IMR-90 (cell line): ENCODE measurements around the gene DNMT3A. TPM values are rescaled to one million over a fixed set of nuclear protein-coding genes. Genes with fewer than 3 reads are reported as not detected.

Experiments
- ATAC-seq: fragments of 200-7000 bp; cut with Tn5 transposase; 2 replicates; pipeline ENCODE4 v1.9.1; 2020; ENCODE audit warnings: low read depth, mild to moderate bottlenecking, moderate library complexity
- BruUV-seq: library from RNA; stranded (reverse); fragments of 400-500 nt; replicated peaks from 2 replicates; lab custom pipeline; 2021; lab: Mats Ljungman, UMichigan
- CTCF ChIA-PET: fragments of 300-600 bp; formaldehyde crosslinking; extraction: SDS; loops from one replicate; lab custom pipeline; 2021; ENCODE audit warnings: antibody characterized with exemption; lab: Yijun Ruan, JAX
- POLR2A ChIA-PET: fragments of 300-600 bp; sonication (Branson Sonifier 250); formaldehyde crosslinking; loops from one replicate; lab custom pipeline; 2022; ENCODE audit warnings: antibody characterized with exemption; ENCODE audit not compliant: unreplicated experiment; lab: Charles Lee
- DNase-seq: peaks from one replicate; pipeline ENCODE4 v3.0.0; 2013
- H2AFZ ChIP-seq: replicated peaks from 2 replicates; pipeline ENCODE3; 2013; ENCODE audit warnings: low read length, mild to moderate bottlenecking; ENCODE audit not compliant: poor library complexity
- H2AK5ac ChIP-seq: 2 replicates; pipeline ENCODE4 v1.6.1; 2013; ENCODE audit warnings: low read depth, low read length, inconsistent platforms
- H2AK9ac ChIP-seq: replicated peaks from 2 replicates; pipeline ENCODE3; 2013; ENCODE audit warnings: mild to moderate bottlenecking, low read depth, low read length, moderate library complexity; ENCODE audit not compliant: poor library complexity
- H2BK120ac ChIP-seq: 2 replicates; pipeline ENCODE4 v1.6.1; 2013; ENCODE audit warnings: low read depth, low read length, inconsistent platforms
- H2BK15ac ChIP-seq: 3 replicates; pipeline ENCODE4 v1.6.1; 2013; ENCODE audit warnings: low read depth, low read length, inconsistent platforms
- H2BK20ac ChIP-seq: 2 replicates; pipeline ENCODE4 v1.6.1; 2013; ENCODE audit warnings: low read depth, mild to moderate bottlenecking, inconsistent platforms, low read length, moderate library complexity
- H2BK5ac ChIP-seq: 2 replicates; pipeline ENCODE4 v1.6.1; 2013; ENCODE audit warnings: mild to moderate bottlenecking, low read depth, low read length, inconsistent platforms; ENCODE audit not compliant: poor library complexity, severe bottlenecking
- H3K14ac ChIP-seq: replicated peaks from 2 replicates; pipeline ENCODE4 v1.6.1; 2013; ENCODE audit warnings: low read depth, low read length, inconsistent platforms
- H3K18ac ChIP-seq: 2 replicates; pipeline ENCODE4 v1.6.1; 2013; ENCODE audit warnings: low read depth, low read length, control low read depth
- H3K23ac ChIP-seq: 2 replicates; pipeline ENCODE4 v1.6.1; 2013; ENCODE audit warnings: low read depth, low read length, inconsistent platforms
- H3K27ac ChIP-seq: 2 replicates; pipeline ENCODE4 v1.5.1; 2013; ENCODE audit warnings: mild to moderate bottlenecking, control low read depth, low read length; ENCODE audit not compliant: insufficient read depth
- H3K27me3 ChIP-seq: 2 replicates; pipeline ENCODE4 v1.6.1; 2013; ENCODE audit warnings: low read length; ENCODE audit not compliant: control insufficient read depth, insufficient read depth
- H3K36me3 ChIP-seq: 2 replicates; pipeline ENCODE4 v1.6.1; 2013; ENCODE audit warnings: low read length, mixed read lengths; ENCODE audit not compliant: control insufficient read depth, insufficient read depth
- H3K4ac ChIP-seq: 2 replicates; pipeline ENCODE4 v1.6.1; 2013; ENCODE audit warnings: low read depth, low read length, inconsistent platforms
- H3K4me1 ChIP-seq: 2 replicates; pipeline ENCODE4 v1.6.1; 2013; ENCODE audit warnings: low read length, mixed read lengths; ENCODE audit not compliant: control insufficient read depth, insufficient read depth
- H3K4me2 ChIP-seq: 2 replicates; pipeline ENCODE4 v1.6.1; 2013; ENCODE audit warnings: low read depth, mild to moderate bottlenecking, control low read depth, low read length, moderate library complexity
- H3K4me3 ChIP-seq: 2 replicates; pipeline ENCODE4 v1.5.1; 2013; ENCODE audit warnings: low read depth, mild to moderate bottlenecking, control low read depth, low read length, moderate library complexity; ENCODE audit not compliant: insufficient read depth
- H3K56ac ChIP-seq: 2 replicates; pipeline ENCODE4 v1.6.1; 2013; ENCODE audit warnings: low read length, inconsistent platforms; ENCODE audit not compliant: insufficient read depth; ENCODE audit errors: extremely low read depth
- H3K79me1 ChIP-seq, 2 experiments: 2 replicates each; pipeline ENCODE4 v1.6.1; 2013; ENCODE audit warnings: low read length in 2 of 2, inconsistent platforms in 1 of 2, low read depth in 1 of 2
- H3K9ac ChIP-seq: 2 replicates; pipeline ENCODE4 v1.6.1; 2013; ENCODE audit warnings: low read depth, low read length, control low read depth
- H3K9me1 ChIP-seq: 2 replicates; pipeline ENCODE4 v1.6.1; 2013; ENCODE audit warnings: low read length, inconsistent platforms; ENCODE audit not compliant: insufficient read depth
- H3K9me3 ChIP-seq: 2 replicates; pipeline ENCODE4 v1.6.1; 2013; ENCODE audit warnings: low read length; ENCODE audit not compliant: control insufficient read depth, insufficient read depth
- H4K20me1 ChIP-seq: 2 replicates; pipeline ENCODE4 v1.6.1; 2013; ENCODE audit warnings: low read length, inconsistent platforms; ENCODE audit not compliant: insufficient read depth
- H4K5ac ChIP-seq: 2 replicates; pipeline ENCODE4 v1.6.1; 2013; ENCODE audit warnings: mild to moderate bottlenecking, low read depth, low read length, control low read depth
- H4K8ac ChIP-seq, 2 experiments: 2 replicates each; pipeline ENCODE4 v1.6.1; 2013; ENCODE audit warnings: low read depth in 2 of 2, low read length in 2 of 2, control low read depth in 1 of 2, inconsistent platforms in 1 of 2
- H4K91ac ChIP-seq: 2 replicates; pipeline ENCODE4 v1.6.1; 2013; ENCODE audit warnings: low read depth, low read length, inconsistent platforms; ENCODE audit not compliant: insufficient read depth
- BHLHE40 ChIP-seq: fragments of 150-350 bp; IDR thresholded peaks from 2 replicates; pipeline ENCODE4 v1.6.1; 2016; ENCODE audit warnings: mild to moderate bottlenecking, low read depth, low read length
- CEBPB ChIP-seq: IDR thresholded peaks from 2 replicates; pipeline ENCODE4 v1.6.1; 2012; ENCODE audit warnings: low read depth, low read length, improper control_type of control experiment
- CTCF ChIP-seq: conservative IDR thresholded peaks from 2 replicates; pipeline ENCODE4 v1.5.1; 2012; ENCODE audit warnings: mild to moderate bottlenecking, low read depth, low read length, improper control_type of control experiment
- ELK1 ChIP-seq: fragments of 150-350 bp; IDR thresholded peaks from 2 replicates; pipeline ENCODE4 v1.6.1; 2016; ENCODE audit warnings: low read depth, mild to moderate bottlenecking, low read length, moderate library complexity, borderline replicate concordance
- FOS ChIP-seq: fragments of 150-350 bp; IDR thresholded peaks from 2 replicates; pipeline ENCODE4 v1.6.1; 2016; ENCODE audit warnings: low read depth, low read length
- MAFK ChIP-seq: IDR thresholded peaks from 2 replicates; pipeline ENCODE4 v1.6.1; 2012; ENCODE audit warnings: low read depth, low read length, improper control_type of control experiment
- MAZ ChIP-seq: IDR thresholded peaks from 2 replicates; pipeline ENCODE4 v1.6.1; 2012; ENCODE audit warnings: low read depth, mild to moderate bottlenecking, low read length, improper control_type of control experiment, moderate library complexity, borderline replicate concordance
- MXI1 ChIP-seq: IDR thresholded peaks from 2 replicates; pipeline ENCODE4 v1.6.1; 2012; ENCODE audit warnings: low read depth, mild to moderate bottlenecking, low read length, moderate library complexity, borderline replicate concordance
- NFE2L2 ChIP-seq: fragments of 150-350 bp; IDR thresholded peaks from 2 replicates; pipeline ENCODE4 v1.6.1; 2016; ENCODE audit warnings: low read depth, mild to moderate bottlenecking, low read length
- RAD21 ChIP-seq: IDR thresholded peaks from 2 replicates; pipeline ENCODE4 v1.6.1; 2012; ENCODE audit warnings: low read length, improper control_type of control experiment
- RCOR1 ChIP-seq: IDR thresholded peaks from 2 replicates; pipeline ENCODE4 v1.6.1; 2012; ENCODE audit warnings: mild to moderate bottlenecking, low read length, improper control_type of control experiment; ENCODE audit not compliant: insufficient replicate concordance
- USF2 ChIP-seq: fragments of 150-350 bp; IDR thresholded peaks from 2 replicates; pipeline ENCODE4 v1.6.1; 2017; ENCODE audit warnings: mild to moderate bottlenecking, antibody characterized with exemption, low read length, low read depth
- WGBS, 2 experiments: methylation state at CpG; one replicate each; pipeline versions ENCODE4 v1.1.5 to v1.1.7; 2013; ENCODE audit warnings: missing lambda C conversion rate in 2 of 2; ENCODE audit not compliant: insufficient read length in 1 of 2; ENCODE audit errors: extremely low coverage in 2 of 2; 5-methylcytosine and 5-hydroxymethylcytosine counted together
- dilution Hi-C: fragments of 300-500 bp; cut with HindIII; formaldehyde crosslinking; loops from one replicate; pipeline ENCODE4 v1.14.3; 2018; ENCODE audit warnings: low sequenced_read_pairs; ENCODE audit not compliant: unreplicated experiment
- in situ Hi-C: fragments of 300-500 bp; cut with MboI; formaldehyde crosslinking; loops from 3 replicates; pipeline ENCODE4 v1.14.3; 2019; ENCODE audit warnings: low sequenced_read_pairs, inconsistent platforms, mixed read lengths
- intact Hi-C: fragments of 100-400 bp; cut with micrococcal nuclease; formaldehyde crosslinking; loops from 2 replicates; pipeline ENCODE4 v1.10.0; 2022
- polyA plus RNA-seq, 3 experiments: library from polyadenylated mRNA; depleted of rRNA; stranded (reverse); fragments of >200 nt; gene quantifications; 2 replicates each; pipeline ENCODE4 v1.2.3, GENCODE V29; 2012; ENCODE audit warnings: low replicate concordance in 1 of 3
- total RNA-seq: library from RNA; depleted of rRNA; stranded (reverse); fragments of >200 nt; gene quantifications from 2 replicates; pipeline ENCODE4 v1.2.3, GENCODE V29; 2012

DNMT3A gene
- total and polyA plus RNA-seq, 2 of the 4 experiments (the other 2 are of a cell fraction): 4.4 to 9.7 TPM

- CTCF ChIA-PET: no interaction called here
- Histone ChIP-seq H2AK5ac (no peak overlapping the region), H4K20me1 (no peaks in the 10 kb centered on the region), H3K18ac (no peak overlapping the region), H4K5ac (no peak overlapping the region), H4K91ac (no peak overlapping the region), H3K79me1 (no peaks in the 10 kb centered on the region), H3K9ac (no peak overlapping the region), H2BK5ac (no peak overlapping the region), H3K27me3 (peaks cover 16% of the 10 kb centered on the region), H2BK120ac (no peak overlapping the region), H3K36me3 (no peaks in the 10 kb centered on the region), H3K4me2 (no peak overlapping the region), H3K9me3 (no peaks in the 10 kb centered on the region), H3K27ac (no peak overlapping the region), H2AK9ac (no peak overlapping the region), H3K4ac (no peak overlapping the region), H2BK20ac (no peak overlapping the region), H4K8ac (no peak overlapping the region), H3K56ac (no peak overlapping the region), H2BK15ac (no peak overlapping the region), H3K4me3 (no peak overlapping the region), H3K4me1 (peaks cover 2% of the 10 kb centered on the region; the same call in 1 of the 2 replicates), H2AFZ (no peak overlapping the region), H3K9me1 (no peaks in the 10 kb centered on the region), H3K23ac (no peak overlapping the region), H3K14ac (no peak overlapping the region)
- intact Hi-C loops (no loop called here), in situ Hi-C loops (no loop called here), dilution Hi-C loops (no loop called here)
- DNase-seq: no peak
- no peak for TF ChIP-seq FOS
- no peak for TF ChIP-seq NFE2L2
- TF ChIP-seq MXI1: no peak
- TF ChIP-seq ELK1: no peak
- no peak for TF ChIP-seq BHLHE40
- TF ChIP-seq RAD21: no peak
- no peak for TF ChIP-seq MAFK
- no peak for TF ChIP-seq CTCF
- TF ChIP-seq RCOR1: no peak
- no peak for TF ChIP-seq MAZ
- TF ChIP-seq CEBPB: no peak
- no peak for TF ChIP-seq USF2
- POLR2A ChIA-PET: no interaction called here
- no TSS peak for BruUV-seq
- no CpG with 5 or more reads among the region's 4 CpGs for WGBS, 2 experiments
- no peak for ATAC-seq
Measured at GRCh38 chr2:25188405-25188804, 153.3 kb downstream of the DNMT3A start.
